Lung (tissue), 12 donors: ENCODE results near the gene PRSS50. TPM values are rescaled to one million over a fixed set of nuclear protein-coding genes. Genes with fewer than 3 reads are reported as not detected.

Source experiments
- ATAC-seq: fragments of 200-7000 bp; cut with Tn5 transposase; one replicate; pipeline ENCODE4 v1.9.1; 2020; ENCODE audit warnings: moderate number of reproducible peaks; ENCODE audit not compliant: insufficient read depth, low FRiP score
- DNase-seq, 3 donors: peaks; one replicate each; pipeline ENCODE4 v3.0.0-alpha.2; 2013 to 2017
- H3K27ac ChIP-seq, 2 donors: one replicate each; pipeline ENCODE4 v1.5.1; 2013; ENCODE audit warnings: mild to moderate bottlenecking in 2 of 2, moderate library complexity in 2 of 2, control low read depth in 1 of 2, inconsistent platforms in 1 of 2, low read depth in 1 of 2, low read length in 1 of 2
- H3K27me3 ChIP-seq, 3 donors: one replicate each; pipeline ENCODE4 v1.5.1; 2013; ENCODE audit warnings: low read length in 2 of 3; ENCODE audit not compliant: control insufficient read depth in 3 of 3, insufficient read depth in 3 of 3
- H3K36me3 ChIP-seq, 4 donors: one replicate each; pipeline ENCODE4 v1.5.1; 2013; ENCODE audit warnings: low read length in 4 of 4, mild to moderate bottlenecking in 1 of 4, moderate library complexity in 1 of 4; ENCODE audit not compliant: control insufficient read depth in 4 of 4, insufficient read depth in 4 of 4
- H3K4me1 ChIP-seq, 5 donors: one replicate each; pipeline ENCODE4 v1.5.1; 2013; ENCODE audit warnings: low read length in 5 of 5, mild to moderate bottlenecking in 2 of 5, moderate library complexity in 1 of 5; ENCODE audit not compliant: control insufficient read depth in 5 of 5, insufficient read depth in 5 of 5
- H3K4me3 ChIP-seq: one replicate; pipeline ENCODE4 v1.5.1; 2013; ENCODE audit warnings: mild to moderate bottlenecking, control low read depth, moderate library complexity
- H3K9ac ChIP-seq, 2 donors: one replicate each; pipeline ENCODE4 v1.5.1; 2013; ENCODE audit warnings: low read length in 2 of 2, control low read depth in 1 of 2; ENCODE audit not compliant: insufficient read depth in 1 of 2
- H3K9me3 ChIP-seq, 4 donors: one replicate each; pipeline ENCODE4 v1.5.1; 2013; ENCODE audit warnings: low read length in 3 of 4, mild to moderate bottlenecking in 1 of 4, moderate library complexity in 1 of 4; ENCODE audit not compliant: control insufficient read depth in 4 of 4, insufficient read depth in 3 of 4
- WGBS, 2 donors: extraction: QIAGEN DNeasy Blood & Tissue Kit; methylation state at CpG; one replicate each; pipeline ENCODE4 v1.1.7; 2013; 5-methylcytosine and 5-hydroxymethylcytosine counted together
- polyA plus RNA-seq, 2 donors: library from polyadenylated mRNA; stranded (reverse); fragments of 200-250 nt; gene quantifications; one replicate each; pipeline ENCODE4 v1.2.1, GENCODE V29; 2013
- total RNA-seq, 2 donors: library from RNA; depleted of rRNA in 1 of 2; stranded (reverse); fragments of >200 nt in 1 of 2; gene quantifications; one replicate each; pipeline ENCODE4 v1.2.1, GENCODE V29; 2014 to 2021
- TF ChIP-seq, protein P1 (sequence below): IDR thresholded peaks from 2 replicates; pipeline ENCODE4 v1.5.1; 2012; ENCODE audit warnings: mild to moderate bottlenecking; ENCODE audit errors: control extremely low read depth, extremely low read depth
- donor health status: control.
- donor health status: control.
- donor health status: Bipolar disorder and iron deficiency.
- donor health status: healthy.
- donor health status: DM: yes; HTN: yes; CAD: no.

PRSS50 gene
- total and polyA plus RNA-seq, 4 donors: 0.08 to 2.2 (median 0.31) TPM

- H3K9ac ChIP-seq: no peak overlapping the region
Measured at GRCh38 chr3:46716461-46717441, 918 bp downstream of the PRSS50 start.

GRCh38 chr3:46715507-46716175 is 2.0 kb downstream of the PRSS50 start:
- Histone ChIP-seq H3K27ac (no peak overlapping the region), H3K4me3 (no peak overlapping the region), H3K9ac (no peak overlapping the region), H3K36me3 (no peaks in the 10 kb centered on the region), H3K27me3 (no peaks in the 10 kb centered on the region), H3K9me3 (no peaks in the 10 kb centered on the region), H3K4me1 (no peaks in the 10 kb centered on the region)
- DNase-seq (no peak), ATAC-seq (no peak)
- 92 to 94% methylated on average over 11 of the region's 11 CpGs for WGBS, 2 donors
- TF ChIP-seq, protein P1, sequence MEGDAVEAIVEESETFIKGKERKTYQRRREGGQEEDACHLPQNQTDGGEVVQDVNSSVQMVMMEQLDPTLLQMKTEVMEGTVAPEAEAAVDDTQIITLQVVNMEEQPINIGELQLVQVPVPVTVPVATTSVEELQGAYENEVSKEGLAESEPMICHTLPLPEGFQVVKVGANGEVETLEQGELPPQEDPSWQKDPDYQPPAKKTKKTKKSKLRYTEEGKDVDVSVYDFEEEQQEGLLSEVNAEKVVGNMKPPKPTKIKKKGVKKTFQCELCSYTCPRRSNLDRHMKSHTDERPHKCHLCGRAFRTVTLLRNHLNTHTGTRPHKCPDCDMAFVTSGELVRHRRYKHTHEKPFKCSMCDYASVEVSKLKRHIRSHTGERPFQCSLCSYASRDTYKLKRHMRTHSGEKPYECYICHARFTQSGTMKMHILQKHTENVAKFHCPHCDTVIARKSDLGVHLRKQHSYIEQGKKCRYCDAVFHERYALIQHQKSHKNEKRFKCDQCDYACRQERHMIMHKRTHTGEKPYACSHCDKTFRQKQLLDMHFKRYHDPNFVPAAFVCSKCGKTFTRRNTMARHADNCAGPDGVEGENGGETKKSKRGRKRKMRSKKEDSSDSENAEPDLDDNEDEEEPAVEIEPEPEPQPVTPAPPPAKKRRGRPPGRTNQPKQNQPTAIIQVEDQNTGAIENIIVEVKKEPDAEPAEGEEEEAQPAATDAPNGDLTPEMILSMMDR: no peak

More at GRCh38 chr3:46716461-46717441, 918 bp downstream of the PRSS50 start:
- Histone ChIP-seq H3K4me3 (no peak overlapping the region), H3K4me1 (no peaks in the 10 kb centered on the region), H3K9me3 (no peaks in the 10 kb centered on the region), H3K27ac (no peak overlapping the region), H3K36me3 (no peaks in the 10 kb centered on the region), H3K27me3 (no peaks in the 10 kb centered on the region)
- TF ChIP-seq, protein P1: no peak
- 93 to 95% methylated on average over 19 of the region's 19 CpGs for WGBS, 2 donors
- DNase-seq: no peak
- no peak for ATAC-seq

- no peaks in the 10 kb centered on the region for H3K4me1 ChIP-seq
- H3K9me3 ChIP-seq: no peaks in the 10 kb centered on the region
- no peak overlapping the region for H3K4me3 ChIP-seq
- H3K9ac ChIP-seq: no peak overlapping the region
- TF ChIP-seq, protein P1: no peak
- no peaks in the 10 kb centered on the region for H3K36me3 ChIP-seq
- DNase-seq: no peak
- no peaks in the 10 kb centered on the region for H3K27me3 ChIP-seq
- 86 to 87% methylated on average over 10 of the region's 10 CpGs for WGBS, 2 donors
- H3K27ac ChIP-seq: no peak overlapping the region
- ATAC-seq: no peak
Measured at GRCh38 chr3:46714728-46715506, 2.8 kb downstream of the PRSS50 start.
